ENCODE measurements around the gene HHAT.

HHAT gene

DNA sequence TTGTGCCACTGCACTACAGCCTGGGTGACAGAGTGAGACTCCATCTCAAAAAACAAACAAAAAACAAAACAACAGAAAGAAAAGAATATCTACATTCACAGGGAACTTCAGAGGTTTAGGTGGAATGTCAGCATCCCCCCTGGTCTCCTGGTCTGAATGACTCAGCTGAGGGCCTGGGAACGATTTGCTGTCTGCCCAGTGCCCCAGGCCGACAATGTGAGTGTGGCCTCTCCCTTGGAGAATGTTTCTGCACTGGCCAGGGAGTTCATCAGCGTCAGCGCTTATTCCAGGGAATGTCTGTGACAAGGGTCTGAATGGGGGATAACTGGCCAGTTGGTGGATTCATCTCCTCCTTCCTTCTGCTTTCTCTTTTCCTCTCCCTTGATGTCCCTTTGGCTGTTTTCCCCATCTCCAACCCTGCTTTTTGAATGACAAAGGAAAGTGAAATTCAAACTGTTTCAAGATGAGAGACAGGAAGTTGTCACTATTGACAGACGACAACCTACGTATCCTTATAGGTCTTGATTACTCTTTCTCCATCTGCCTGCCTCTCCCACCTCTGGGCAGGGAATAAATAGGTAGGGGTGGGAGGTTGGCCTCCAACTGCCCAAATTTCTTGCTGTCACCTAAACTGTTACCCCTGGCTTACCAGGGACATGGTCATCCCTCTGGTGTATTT is 213.1 kb downstream of the HHAT start:
- Histone ChIP-seq H3K9me2 (ENCODE audit: low read depth, low read length) (no peaks in the 10 kb centered on the region), H3K36me3 (ENCODE audit: insufficient read depth, low read length) (no peaks in the 10 kb centered on the region), H2AFZ (ENCODE audit: low read length) (no peak overlapping the region), H3K27me3 (ENCODE audit: insufficient read depth, low read length) (no peaks in the 10 kb centered on the region), H3K4me1 (ENCODE audit: insufficient read depth, low read length, severe bottlenecking) (no peaks in the 10 kb centered on the region), H3K79me2 (ENCODE audit: insufficient read depth, low read length) (no peaks in the 10 kb centered on the region), H4K20me1 (ENCODE audit: insufficient read depth, low read length) (no peaks in the 10 kb centered on the region), H3K4me2 (ENCODE audit: low read length) (no peak overlapping the region), H3F3A (ENCODE audit: insufficient read depth, low read length) (no peaks in the 10 kb centered on the region), H3K4me3 (ENCODE audit: low read depth, low read length, poor library complexity, severe bottlenecking) (no peak overlapping the region), H3K9ac (ENCODE audit: low read length) (no peak overlapping the region), H3K27ac (ENCODE audit: low read depth, low read length, poor library complexity, severe bottlenecking) (no peak overlapping the region), H3K9me3 (ENCODE audit: low read length) (no peaks in the 10 kb centered on the region)
- TF ChIP-seq EZH2 (IDR thresholded peaks at IDR 0.05; ENCODE audit: borderline replicate concordance, low read length), result no peak
- no peak for TF ChIP-seq CTCF (IDR thresholded peaks at IDR 0.05; ENCODE audit: low read length)

DNA sequence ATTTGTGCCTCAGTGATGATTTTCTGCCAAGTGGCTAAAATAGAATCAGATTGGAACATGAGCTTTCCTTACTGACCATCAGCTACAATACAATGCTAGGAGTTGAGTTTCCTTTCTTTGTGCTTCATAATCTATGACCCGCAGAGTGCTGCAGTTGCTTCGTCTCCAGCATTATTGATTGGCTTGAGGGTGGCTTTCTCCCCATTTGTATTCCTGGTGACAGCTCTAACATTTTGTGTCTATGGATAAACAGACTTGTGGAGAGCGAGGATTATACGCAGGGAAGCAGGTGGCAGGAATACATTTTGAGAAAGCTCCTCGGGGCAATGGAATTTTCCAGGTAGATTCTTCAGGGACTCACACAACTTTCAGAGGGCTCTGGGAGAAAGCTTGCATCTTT is 223.2 kb downstream of the HHAT start:
- Histone ChIP-seq H3K79me2 (ENCODE audit: insufficient read depth, low read length) (no peaks in the 10 kb centered on the region), H3F3A (ENCODE audit: insufficient read depth, low read length) (no peaks in the 10 kb centered on the region), H3K4me2 (ENCODE audit: low read length) (no peak overlapping the region), H3K27ac (ENCODE audit: low read depth, low read length, poor library complexity, severe bottlenecking) (no peak overlapping the region), H3K9me3 (ENCODE audit: low read length) (no peaks in the 10 kb centered on the region), H3K36me3 (ENCODE audit: insufficient read depth, low read length) (no peaks in the 10 kb centered on the region), H2AFZ (ENCODE audit: low read length) (no peak overlapping the region), H3K9me2 (ENCODE audit: low read depth, low read length) (no peaks in the 10 kb centered on the region), H3K4me1 (ENCODE audit: insufficient read depth, low read length, severe bottlenecking) (no peaks in the 10 kb centered on the region), H3K9ac (ENCODE audit: low read length) (no peak overlapping the region), H3K27me3 (ENCODE audit: insufficient read depth, low read length) (no peaks in the 10 kb centered on the region), H4K20me1 (ENCODE audit: insufficient read depth, low read length) (no peaks in the 10 kb centered on the region), H3K4me3 (ENCODE audit: low read depth, low read length, poor library complexity, severe bottlenecking) (no peak overlapping the region)
- TF ChIP-seq EZH2 (IDR thresholded peaks at IDR 0.05; ENCODE audit: borderline replicate concordance, low read length) (no peak), CTCF (IDR thresholded peaks at IDR 0.05; ENCODE audit: low read length) (no peak)

GRCh38 chr1:210553711-210554110 is 225.0 kb downstream of the HHAT start:
- H3K79me2 ChIP-seq (ENCODE audit: insufficient read depth, low read length), result no peaks in the 10 kb centered on the region

More at GRCh38 chr1:210553711-210554110, 225.0 kb downstream of the HHAT start:
- TF ChIP-seq EZH2 (IDR thresholded peaks at IDR 0.05; ENCODE audit: borderline replicate concordance, low read length) (no peak), CTCF (IDR thresholded peaks at IDR 0.05; ENCODE audit: low read length) (no peak)
- Histone ChIP-seq H3K36me3 (ENCODE audit: insufficient read depth, low read length) (no peaks in the 10 kb centered on the region), H3K4me1 (ENCODE audit: insufficient read depth, low read length, severe bottlenecking) (no peaks in the 10 kb centered on the region), H3K4me3 (ENCODE audit: low read depth, low read length, poor library complexity, severe bottlenecking) (no peak overlapping the region), H4K20me1 (ENCODE audit: insufficient read depth, low read length) (no peaks in the 10 kb centered on the region), H2AFZ (ENCODE audit: low read length) (no peak overlapping the region), H3K9me3 (ENCODE audit: low read length) (no peaks in the 10 kb centered on the region), H3K4me2 (ENCODE audit: low read length) (no peak overlapping the region), H3F3A (ENCODE audit: insufficient read depth, low read length) (no peaks in the 10 kb centered on the region), H3K27ac (ENCODE audit: low read depth, low read length, poor library complexity, severe bottlenecking) (no peak overlapping the region), H3K9me2 (ENCODE audit: low read depth, low read length) (no peaks in the 10 kb centered on the region), H3K9ac (ENCODE audit: low read length) (no peak overlapping the region), H3K27me3 (ENCODE audit: insufficient read depth, low read length) (no peaks in the 10 kb centered on the region)

All from OCI-LY1 (cell line).